ENCODE results near the gene CMIP. TPM values are rescaled to one million over a fixed set of nuclear protein-coding genes. Genes with fewer than 3 reads are reported as not detected.
A peak's percentile ranks its signal among the peaks of the same experiment; 100 is the strongest.

Gene CMIP
- total RNA-seq, 4 donors from 2014 or later: 40.0 to 69.6 (median 47.0) TPM

DNA sequence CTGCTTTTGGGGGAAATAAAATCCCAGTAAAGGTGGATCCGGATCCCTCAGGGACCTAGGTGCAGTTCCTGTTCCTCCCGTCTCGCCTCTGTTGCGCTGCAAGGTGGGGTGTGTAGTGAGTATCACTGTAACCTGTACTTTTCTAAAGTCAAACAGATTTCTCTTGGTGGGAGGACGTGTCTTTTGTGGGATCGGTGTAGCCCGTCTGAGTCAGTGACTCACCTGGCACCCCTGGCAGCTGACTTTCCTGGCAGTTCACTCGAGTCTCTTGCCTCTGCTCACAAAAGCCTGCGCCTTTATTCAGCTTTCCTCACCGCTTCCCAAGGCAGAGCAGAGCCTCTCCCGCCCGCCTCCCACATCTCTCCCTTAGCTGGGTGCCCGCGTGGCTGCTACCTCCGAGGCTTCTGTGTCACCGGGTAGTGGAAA lies 85.7 kb downstream of the CMIP start:
- intact Hi-C loops (cut with DNase I; ENCODE audit: low total_unique reads): no loop called here
- no peak for TF ChIP-seq POLR2A (IDR thresholded peaks at IDR 0.05)
- TF ChIP-seq, protein P1, sequence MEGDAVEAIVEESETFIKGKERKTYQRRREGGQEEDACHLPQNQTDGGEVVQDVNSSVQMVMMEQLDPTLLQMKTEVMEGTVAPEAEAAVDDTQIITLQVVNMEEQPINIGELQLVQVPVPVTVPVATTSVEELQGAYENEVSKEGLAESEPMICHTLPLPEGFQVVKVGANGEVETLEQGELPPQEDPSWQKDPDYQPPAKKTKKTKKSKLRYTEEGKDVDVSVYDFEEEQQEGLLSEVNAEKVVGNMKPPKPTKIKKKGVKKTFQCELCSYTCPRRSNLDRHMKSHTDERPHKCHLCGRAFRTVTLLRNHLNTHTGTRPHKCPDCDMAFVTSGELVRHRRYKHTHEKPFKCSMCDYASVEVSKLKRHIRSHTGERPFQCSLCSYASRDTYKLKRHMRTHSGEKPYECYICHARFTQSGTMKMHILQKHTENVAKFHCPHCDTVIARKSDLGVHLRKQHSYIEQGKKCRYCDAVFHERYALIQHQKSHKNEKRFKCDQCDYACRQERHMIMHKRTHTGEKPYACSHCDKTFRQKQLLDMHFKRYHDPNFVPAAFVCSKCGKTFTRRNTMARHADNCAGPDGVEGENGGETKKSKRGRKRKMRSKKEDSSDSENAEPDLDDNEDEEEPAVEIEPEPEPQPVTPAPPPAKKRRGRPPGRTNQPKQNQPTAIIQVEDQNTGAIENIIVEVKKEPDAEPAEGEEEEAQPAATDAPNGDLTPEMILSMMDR (IDR thresholded peaks at IDR 0.05): no peak
- no peak for TF ChIP-seq POLR2AphosphoS5 (IDR thresholded peaks at IDR 0.05)
- no peak for TF ChIP-seq EP300 (IDR thresholded peaks at IDR 0.05; ENCODE audit: low read depth)
- Histone ChIP-seq H3K4me1 (peaks cover 6 to 41% (median 27%) of the 10 kb centered on the region in 4 donors), H3K9me3 (no peaks in the 10 kb centered on the region), H3K27ac (no peak overlapping the region), H3K4me3 (no peak overlapping the region), H3K36me3 (no peaks in the 10 kb centered on the region), H3K27me3 (no peaks in the 10 kb centered on the region)
- WGBS, 2 donors (ENCODE audit: low coverage in 1 of 2): 97% methylated on average over 16 of the region's 16 CpGs; no CpG with 5 or more reads in 1 of the 2 donors
- DNase-seq: no peak
- in situ Hi-C loops (cut with MboI; ENCODE audit: low pct_ligation_motif_present in 1 of 4, low pct_unique_long_range_greater_than_20kb in 1 of 4, low sequenced_read_pairs in 3 of 4): no loop called here

GRCh38 chr16:81530814-81531213 lies 86.2 kb downstream of the CMIP start:
- H3K4me3 ChIP-seq: no peak overlapping the region
- in situ Hi-C loops (cut with MboI; ENCODE audit: low pct_ligation_motif_present in 1 of 4, low pct_unique_long_range_greater_than_20kb in 1 of 4, low sequenced_read_pairs in 3 of 4) (no loop called here), intact Hi-C loops (cut with DNase I; ENCODE audit: low total_unique reads) (no loop called here)
- no peaks in the 10 kb centered on the region for H3K27me3 ChIP-seq
- H3K4me1 ChIP-seq: peaks cover 6 to 41% (median 27%) of the 10 kb centered on the region in 4 donors
- no peaks in the 10 kb centered on the region for H3K9me3 ChIP-seq
- WGBS, 2 donors (ENCODE audit: low coverage in 1 of 2): 94 to 95% methylated on average over 4 to 12 of the region's 12 CpGs
- H3K27ac ChIP-seq: peak overlapping the region in 1 of 4 donors; percentile 2
- no peaks in the 10 kb centered on the region for H3K36me3 ChIP-seq
- no peak for DNase-seq
- TF ChIP-seq, protein P1 (IDR thresholded peaks at IDR 0.05): no peak

GRCh38 chr16:81531419-81531821 lies 86.8 kb downstream of the CMIP start:
- Histone ChIP-seq H3K9me3 (no peaks in the 10 kb centered on the region), H3K4me3 (no peak overlapping the region), H3K4me1 (peaks cover 6 to 36% (median 24%) of the 10 kb centered on the region in 4 donors), H3K27ac (peak overlapping the region in 1 of 4 donors; percentile 55), H3K27me3 (no peaks in the 10 kb centered on the region), H3K36me3 (no peaks in the 10 kb centered on the region)
- TF ChIP-seq POLR2AphosphoS5 (IDR thresholded peaks at IDR 0.05) (no peak), POLR2A (IDR thresholded peaks at IDR 0.05) (no peak), EP300 (IDR thresholded peaks at IDR 0.05; ENCODE audit: low read depth) (no peak)
- TF ChIP-seq, protein P1 (IDR thresholded peaks at IDR 0.05): no peak
- in situ Hi-C loops (cut with MboI; ENCODE audit: low pct_ligation_motif_present in 1 of 4, low pct_unique_long_range_greater_than_20kb in 1 of 4, low sequenced_read_pairs in 3 of 4): no loop called here
- peak; percentile 51 for DNase-seq
- 64% methylated on average over 11 of the region's 11 CpGs; no CpG with 5 or more reads in 1 of the 2 donors for WGBS, 2 donors (ENCODE audit: low coverage in 1 of 2)
- intact Hi-C loops (cut with DNase I; ENCODE audit: low total_unique reads): no loop called here

GRCh38 chr16:81532491-81533174 lies 88.0 kb downstream of the CMIP start:
- Histone ChIP-seq H3K4me1 (peaks cover 6 to 24% (median 14%) of the 10 kb centered on the region in 4 donors), H3K9me3 (no peaks in the 10 kb centered on the region), H3K27me3 (no peaks in the 10 kb centered on the region), H3K4me3 (no peak overlapping the region), H3K36me3 (no peaks in the 10 kb centered on the region), H3K27ac (peak overlapping the region; percentile 29 to 55 (median 40))
- intact Hi-C loops (cut with DNase I; ENCODE audit: low total_unique reads) (no loop called here), in situ Hi-C loops (cut with MboI; ENCODE audit: low pct_ligation_motif_present in 1 of 4, low pct_unique_long_range_greater_than_20kb in 1 of 4, low sequenced_read_pairs in 3 of 4) (no loop called here)
- TF ChIP-seq POLR2AphosphoS5 (IDR thresholded peaks at IDR 0.05): peak in 1 of 3 donors; percentile 31
- TF ChIP-seq, protein P1 (IDR thresholded peaks at IDR 0.05): no peak
- 70 to 72% methylated on average over 5 to 19 of the region's 19 CpGs for WGBS, 2 donors (ENCODE audit: low coverage in 1 of 2)
- DNase-seq: peak; percentile 73

Data from transverse colon (tissue), 4 donors.